ENCODE results near the gene AGBL2. TPM values are rescaled to one million over a fixed set of nuclear protein-coding genes. Genes with fewer than 3 reads are reported as not detected.
"Not testable (repeated sequence)": the region's sequence is repeated elsewhere in the genome, so short reads cannot be mapped to it uniquely, and the experiment has no call there.

The AGBL2 gene
- total RNA-seq, 2 donors from 2014 or later = 0.95 TPM; not detected in 1

DNA sequence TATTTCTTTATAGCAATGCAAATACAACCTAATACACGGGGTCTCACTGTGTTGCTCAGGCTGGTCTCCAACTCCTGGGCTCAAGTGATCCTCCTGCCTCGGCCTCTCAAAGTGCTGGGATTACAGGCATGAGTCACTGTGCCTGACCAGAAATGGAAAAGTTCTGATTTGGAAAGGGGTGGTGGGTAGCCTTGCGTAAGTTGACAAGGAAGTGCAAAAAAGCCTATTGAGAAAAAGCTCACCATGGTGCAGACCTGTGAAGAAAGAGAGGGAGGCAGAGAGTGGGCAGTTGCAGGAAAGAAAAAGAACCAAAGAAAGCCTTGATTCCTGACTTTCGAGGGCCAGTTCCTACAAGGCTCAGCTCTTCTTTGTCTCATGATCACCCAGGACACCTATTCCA, 27.1 kb downstream of the AGBL2 start:
- ATAC-seq (ENCODE audit: insufficient number of reproducible peaks, low FRiP score, low read depth) (no peak), DNase-seq (ENCODE audit: low spot score) (no peak)
- H3K4me3 ChIP-seq = no peak overlapping the region
- H3K9me3 ChIP-seq = no peaks in the 10 kb centered on the region
- TF ChIP-seq, protein P1, sequence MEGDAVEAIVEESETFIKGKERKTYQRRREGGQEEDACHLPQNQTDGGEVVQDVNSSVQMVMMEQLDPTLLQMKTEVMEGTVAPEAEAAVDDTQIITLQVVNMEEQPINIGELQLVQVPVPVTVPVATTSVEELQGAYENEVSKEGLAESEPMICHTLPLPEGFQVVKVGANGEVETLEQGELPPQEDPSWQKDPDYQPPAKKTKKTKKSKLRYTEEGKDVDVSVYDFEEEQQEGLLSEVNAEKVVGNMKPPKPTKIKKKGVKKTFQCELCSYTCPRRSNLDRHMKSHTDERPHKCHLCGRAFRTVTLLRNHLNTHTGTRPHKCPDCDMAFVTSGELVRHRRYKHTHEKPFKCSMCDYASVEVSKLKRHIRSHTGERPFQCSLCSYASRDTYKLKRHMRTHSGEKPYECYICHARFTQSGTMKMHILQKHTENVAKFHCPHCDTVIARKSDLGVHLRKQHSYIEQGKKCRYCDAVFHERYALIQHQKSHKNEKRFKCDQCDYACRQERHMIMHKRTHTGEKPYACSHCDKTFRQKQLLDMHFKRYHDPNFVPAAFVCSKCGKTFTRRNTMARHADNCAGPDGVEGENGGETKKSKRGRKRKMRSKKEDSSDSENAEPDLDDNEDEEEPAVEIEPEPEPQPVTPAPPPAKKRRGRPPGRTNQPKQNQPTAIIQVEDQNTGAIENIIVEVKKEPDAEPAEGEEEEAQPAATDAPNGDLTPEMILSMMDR (IDR thresholded peaks at IDR 0.05) = no peak
- no peaks in the 10 kb centered on the region for H3K36me3 ChIP-seq
- H3K4me1 ChIP-seq (ENCODE audit: control insufficient read depth in 1 of 2, low read depth in 2 of 2) = no peaks in the 10 kb centered on the region
- no peak overlapping the region for H3K27ac ChIP-seq
- H3K27me3 ChIP-seq (replicated peaks; ENCODE audit: insufficient read depth) = no peaks in the 10 kb centered on the region

- H3K27me3 ChIP-seq (replicated peaks; ENCODE audit: insufficient read depth); H3K4me1 ChIP-seq (ENCODE audit: control insufficient read depth in 1 of 2, low read depth in 2 of 2); DNase-seq (ENCODE audit: low spot score); H3K9me3 ChIP-seq; ATAC-seq (ENCODE audit: insufficient number of reproducible peaks, low FRiP score, low read depth); H3K36me3 ChIP-seq; H3K27ac ChIP-seq; H3K4me3 ChIP-seq: not testable (repeated sequence)
Observed at GRCh38 chr11:47686704-47687103, 28.5 kb downstream of the AGBL2 start.

- no peaks in the 10 kb centered on the region for H3K36me3 ChIP-seq
- no peak for DNase-seq (ENCODE audit: low spot score)
- ATAC-seq (ENCODE audit: insufficient number of reproducible peaks, low FRiP score, low read depth) = no peak
- H3K4me3 ChIP-seq = no peak overlapping the region
- no peaks in the 10 kb centered on the region for H3K27me3 ChIP-seq (replicated peaks; ENCODE audit: insufficient read depth)
- TF ChIP-seq, protein P1 (IDR thresholded peaks at IDR 0.05) = no peak
- H3K4me1 ChIP-seq (ENCODE audit: control insufficient read depth in 1 of 2, low read depth in 2 of 2) = no peaks in the 10 kb centered on the region
- no peak overlapping the region for H3K27ac ChIP-seq
- no peaks in the 10 kb centered on the region for H3K9me3 ChIP-seq
Observed at GRCh38 chr11:47686151-47686550, 29.0 kb downstream of the AGBL2 start.

DNA sequence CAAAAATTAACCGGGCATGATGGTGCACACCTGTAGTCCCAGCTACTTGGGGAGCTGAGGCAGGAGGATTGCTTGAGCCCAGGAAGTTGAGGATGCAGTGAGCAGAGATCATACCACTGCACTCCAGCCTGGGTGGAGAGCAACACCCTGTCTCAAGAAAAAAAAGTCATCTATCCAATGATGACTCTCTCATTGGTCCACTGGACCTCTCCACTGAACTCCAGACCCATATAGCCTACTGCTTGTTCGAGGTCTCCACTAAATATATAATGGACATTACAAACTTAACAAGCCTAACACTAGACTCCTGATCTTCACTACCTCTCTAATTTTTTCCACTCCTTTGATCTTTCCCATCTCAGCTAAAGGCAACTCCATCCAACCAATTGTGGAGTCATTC, 39.3 kb downstream of the AGBL2 start:
- H3K9me3 ChIP-seq = no peaks in the 10 kb centered on the region
- DNase-seq (ENCODE audit: low spot score) = no peak
- ATAC-seq (ENCODE audit: insufficient number of reproducible peaks, low FRiP score, low read depth) = no peak
- TF ChIP-seq, protein P1 (IDR thresholded peaks at IDR 0.05) = no peak
- no peak overlapping the region for H3K27ac ChIP-seq
- H3K4me1 ChIP-seq (ENCODE audit: control insufficient read depth in 1 of 2, low read depth in 2 of 2) = no peaks in the 10 kb centered on the region
- no peaks in the 10 kb centered on the region for H3K27me3 ChIP-seq (replicated peaks; ENCODE audit: insufficient read depth)
- no peak overlapping the region for H3K4me3 ChIP-seq
- no peaks in the 10 kb centered on the region for H3K36me3 ChIP-seq

- TF ChIP-seq, protein P1 (IDR thresholded peaks at IDR 0.05) = no peak
- no peak for DNase-seq (ENCODE audit: low spot score)
- no peak overlapping the region for H3K27ac ChIP-seq
- no peaks in the 10 kb centered on the region for H3K4me1 ChIP-seq (ENCODE audit: control insufficient read depth in 1 of 2, low read depth in 2 of 2)
- H3K4me3 ChIP-seq = no peak overlapping the region
- ATAC-seq (ENCODE audit: insufficient number of reproducible peaks, low FRiP score, low read depth) = no peak
- H3K36me3 ChIP-seq = no peaks in the 10 kb centered on the region
- H3K27me3 ChIP-seq (replicated peaks; ENCODE audit: insufficient read depth) = no peaks in the 10 kb centered on the region
- no peaks in the 10 kb centered on the region for H3K9me3 ChIP-seq
Observed at GRCh38 chr11:47672283-47672730, 42.9 kb downstream of the AGBL2 start.

DNA sequence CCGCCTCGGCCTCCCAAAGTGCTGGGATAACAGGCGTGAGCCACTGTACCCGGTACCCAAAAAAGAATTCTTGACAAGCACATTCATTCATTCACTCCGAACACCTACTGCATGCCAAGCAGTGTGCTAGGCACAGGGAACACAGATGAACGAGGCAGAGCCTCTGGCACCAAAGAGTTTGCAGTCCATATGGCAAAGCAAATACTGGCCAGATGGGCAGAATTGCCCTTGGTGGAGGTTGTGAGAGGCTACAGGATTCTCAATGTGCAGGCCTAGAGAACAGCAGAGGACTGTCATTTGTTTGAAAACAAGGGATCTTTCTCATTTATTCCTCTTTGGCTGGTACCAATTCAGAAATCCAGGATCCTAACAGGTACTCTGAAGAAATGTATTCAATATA, 45.3 kb downstream of the AGBL2 start:
- no peak overlapping the region for H3K4me3 ChIP-seq
- H3K4me1 ChIP-seq (ENCODE audit: control insufficient read depth in 1 of 2, low read depth in 2 of 2) = no peaks in the 10 kb centered on the region
- DNase-seq (ENCODE audit: low spot score) (no peak), ATAC-seq (ENCODE audit: insufficient number of reproducible peaks, low FRiP score, low read depth) (no peak)
- H3K9me3 ChIP-seq = no peaks in the 10 kb centered on the region
- H3K27me3 ChIP-seq (replicated peaks; ENCODE audit: insufficient read depth) = no peaks in the 10 kb centered on the region
- H3K36me3 ChIP-seq = no peaks in the 10 kb centered on the region
- no peak overlapping the region for H3K27ac ChIP-seq
- TF ChIP-seq, protein P1 (IDR thresholded peaks at IDR 0.05) = no peak
